GM18519 (cell line): ENCODE data around the gene RAB7B.

Experiments used
- ATAC-seq: cut with Tn5 transposase; IDR thresholded peaks from one replicate; pipeline ENCODE4 v1.9.1; 2021; ENCODE audit warnings: mild to moderate bottlenecking, moderate library complexity; ENCODE audit not compliant: unreplicated experiment, low FRiP score

RAB7B gene

GRCh38 chr1:205976708-205977401 lies 26.3 kb downstream of the RAB7B start:
- ATAC-seq: no peak

- no peak for ATAC-seq
Observed at GRCh38 chr1:205976036-205976435, 27.2 kb downstream of the RAB7B start.

DNA sequence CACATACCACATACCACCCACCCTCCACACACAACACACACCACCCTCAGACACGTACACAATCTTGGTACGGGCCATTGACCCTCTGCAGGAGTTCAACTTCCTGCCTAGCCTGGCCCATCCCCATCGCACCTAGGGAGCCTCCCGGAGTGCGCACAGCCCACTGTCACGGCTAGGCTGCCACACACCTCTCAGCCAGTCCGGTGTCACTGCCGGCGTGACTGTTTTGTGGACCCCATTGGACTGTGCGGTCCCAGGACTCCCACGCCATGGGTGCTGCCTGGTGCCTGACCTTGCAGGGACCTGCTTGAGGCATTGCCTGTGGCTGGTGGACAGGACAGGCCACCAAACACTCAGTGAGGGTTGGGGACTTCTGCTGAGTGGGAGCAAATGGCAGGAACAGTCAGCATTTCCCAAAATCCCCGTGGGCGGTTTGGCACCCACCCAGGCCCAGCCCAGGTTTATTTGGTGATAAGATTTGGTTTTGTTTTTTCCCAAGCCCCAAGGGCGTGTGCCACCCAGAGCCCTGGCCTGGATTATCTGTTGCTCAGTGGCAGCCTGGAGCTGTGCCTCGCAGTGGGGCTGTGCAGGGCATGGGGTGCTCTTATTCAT lies 27.7 kb downstream of the RAB7B start:
- no peak for ATAC-seq

DNA sequence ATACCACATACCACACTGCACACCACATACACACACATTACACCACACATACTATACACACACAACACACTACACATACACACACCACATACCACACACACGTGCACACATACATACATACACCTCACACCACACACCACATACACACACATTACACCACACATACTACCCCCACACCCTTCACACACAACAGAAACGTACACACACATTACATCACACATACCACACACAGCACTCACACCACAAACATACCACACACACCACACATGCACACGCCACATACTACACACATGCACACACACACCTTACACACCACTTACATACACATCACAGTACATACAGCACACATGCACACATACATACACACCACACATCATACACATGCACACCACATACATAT lies 28.5 kb downstream of the RAB7B start:
- ATAC-seq: no peak

GRCh38 chr1:205973377-205974232 lies 29.6 kb downstream of the RAB7B start:
- ATAC-seq: no peak

DNA sequence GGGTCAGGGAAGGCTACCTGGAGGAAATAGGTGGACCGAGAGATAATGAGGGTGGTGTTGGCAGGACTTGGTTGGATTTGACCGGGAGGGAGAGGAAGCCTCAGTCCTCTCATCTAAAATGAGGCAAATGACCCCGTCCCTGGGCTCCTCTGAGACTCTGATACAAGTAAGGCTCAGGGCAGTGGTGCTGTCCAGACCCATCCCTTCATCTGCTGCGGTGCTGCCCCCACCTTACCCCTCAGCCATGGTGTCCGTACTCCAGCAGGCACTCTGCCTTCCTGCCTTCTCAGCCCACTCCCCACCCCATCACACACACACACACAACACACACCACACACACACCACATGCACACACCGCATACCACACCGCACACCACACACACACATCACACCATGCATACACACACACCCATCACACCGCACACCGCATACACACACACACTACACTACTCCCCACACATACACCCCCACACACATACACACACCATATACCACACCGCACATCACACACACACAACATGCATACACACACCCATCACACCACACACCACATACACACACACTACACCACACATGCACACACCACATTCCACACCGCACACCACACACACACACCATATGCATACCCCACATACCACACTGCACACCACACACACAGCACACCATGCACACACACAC lies 30.6 kb downstream of the RAB7B start:
- ATAC-seq: no peak

GRCh38 chr1:205972081-205972480 lies 31.1 kb downstream of the RAB7B start:
- ATAC-seq: no peak

DNA sequence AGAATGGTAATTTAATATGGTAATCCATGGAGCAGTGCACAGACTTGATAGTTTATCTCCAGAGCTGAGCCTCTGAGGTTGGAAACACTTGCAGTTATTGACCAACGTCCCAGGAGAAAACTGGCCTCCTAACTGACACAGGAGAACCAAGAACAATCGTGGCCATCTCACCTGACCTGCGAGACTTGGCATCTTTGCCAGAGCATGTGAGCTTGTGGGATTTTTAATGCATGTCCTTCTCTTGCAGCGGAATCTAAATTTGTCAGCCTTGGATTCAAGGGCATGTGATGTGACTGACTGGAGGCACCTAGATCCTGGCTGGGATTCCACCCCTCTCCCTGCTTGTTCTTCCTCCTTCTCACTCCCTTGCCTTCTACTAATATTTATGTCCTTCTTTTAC lies 32.1 kb downstream of the RAB7B start:
- ATAC-seq: no peak

DNA sequence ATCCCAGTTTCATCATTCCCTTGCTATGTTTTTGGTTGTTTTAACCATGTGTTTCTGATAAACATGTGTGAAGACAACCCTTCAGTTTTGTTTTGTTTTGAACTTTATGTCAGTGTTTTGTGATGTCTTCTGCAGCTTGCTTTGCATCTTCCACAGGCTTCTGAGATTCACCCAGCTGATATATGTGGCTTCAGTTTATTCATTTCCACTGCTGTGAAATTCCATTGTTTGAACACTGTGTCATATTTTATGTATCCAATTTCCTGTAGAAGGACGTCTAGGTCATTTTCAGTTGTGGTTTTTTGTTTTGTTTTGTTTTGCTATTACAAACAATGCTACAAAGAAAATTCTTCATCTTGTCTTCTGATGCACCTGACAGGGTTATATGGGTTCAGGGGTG lies 32.7 kb downstream of the RAB7B start:
- ATAC-seq: no peak

GRCh38 chr1:205969229-205969628 lies 34.0 kb downstream of the RAB7B start:
- no peak for ATAC-seq

GRCh38 chr1:205967554-205968335 lies 35.5 kb downstream of the RAB7B start:
- ATAC-seq: no peak

DNA sequence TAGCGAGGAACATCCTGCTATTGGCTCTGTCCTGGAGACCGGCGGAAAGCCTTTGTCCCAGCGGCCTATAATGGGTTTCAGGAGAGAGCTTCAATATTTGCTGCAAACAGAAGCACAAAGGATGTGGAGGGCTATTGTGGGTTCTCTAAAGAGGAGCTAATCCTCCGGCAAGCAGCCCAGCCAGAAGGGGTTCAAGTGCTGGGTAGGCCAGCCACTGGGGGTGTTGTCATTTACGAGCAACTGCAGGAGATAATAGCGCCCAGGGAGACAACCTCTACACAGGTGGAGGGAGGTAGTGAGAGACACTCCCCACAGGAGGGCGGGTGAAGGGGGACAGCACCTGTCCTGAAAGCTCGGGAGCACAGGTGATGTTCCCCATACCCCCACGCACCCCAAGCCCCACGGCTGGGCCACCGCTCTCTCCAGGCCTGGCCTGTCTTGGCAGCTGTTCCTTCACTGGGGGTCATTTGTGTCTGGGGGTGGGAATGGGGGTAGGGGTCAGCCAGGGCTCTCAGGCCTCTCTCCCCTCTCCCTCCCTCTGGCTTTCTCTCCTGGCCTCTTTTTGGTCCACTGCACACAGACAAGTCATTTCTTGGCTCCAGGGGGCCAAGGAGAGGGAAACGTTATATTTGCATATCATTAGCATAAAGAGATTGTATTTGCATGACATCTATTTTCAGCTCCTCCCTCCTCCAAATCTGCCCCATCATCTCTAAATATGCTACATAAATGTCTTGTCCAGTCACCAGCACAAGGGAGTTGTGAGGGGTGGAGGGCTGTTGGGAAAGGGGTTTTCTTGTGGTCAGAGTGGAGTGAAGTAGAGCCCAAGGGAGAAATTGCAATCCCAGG lies 37.9 kb downstream of the RAB7B start:
- ATAC-seq: no peak

DNA sequence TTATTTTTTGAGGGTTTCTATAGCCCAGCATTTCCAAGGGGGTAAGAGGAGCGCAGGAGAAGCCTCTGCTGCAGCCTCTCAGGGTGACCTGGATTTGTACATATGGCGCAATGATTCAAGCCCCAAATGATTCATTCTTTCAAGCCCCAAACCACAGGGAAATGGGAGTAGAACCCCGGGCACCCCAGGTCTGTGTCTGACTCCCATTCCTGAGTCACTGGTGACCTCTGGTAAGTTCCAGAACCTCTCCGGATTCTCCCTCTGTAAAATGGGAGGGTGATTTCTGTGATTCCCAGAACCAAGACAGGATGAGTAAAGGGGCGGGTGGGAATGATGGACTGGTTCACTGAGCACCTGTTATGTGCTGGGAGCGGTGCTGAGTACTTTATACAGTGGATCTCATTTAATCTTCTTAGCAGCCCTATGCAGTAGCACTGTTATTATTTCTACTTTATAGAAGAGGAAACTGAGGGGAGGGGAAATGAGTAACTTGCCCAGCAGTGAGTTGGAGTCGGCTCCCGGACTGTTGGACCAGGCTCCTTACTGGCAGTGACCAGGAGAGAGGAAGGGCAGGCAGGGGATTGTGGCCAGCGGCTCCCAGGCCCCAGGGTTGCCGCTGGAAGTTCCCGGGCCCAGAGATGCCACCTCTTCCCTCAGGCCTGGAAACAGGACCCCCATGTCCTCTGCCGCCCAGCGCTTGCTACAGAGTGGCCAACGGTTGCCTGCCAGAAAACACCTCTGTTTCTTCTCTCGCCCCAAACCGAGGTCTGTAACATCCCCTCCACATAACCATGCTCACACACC lies 39.6 kb downstream of the RAB7B start:
- ATAC-seq: no peak

GRCh38 chr1:205962821-205963221 lies 40.4 kb downstream of the RAB7B start:
- ATAC-seq: no peak

GRCh38 chr1:205961991-205962820 lies 41.0 kb downstream of the RAB7B start:
- no peak for ATAC-seq

DNA sequence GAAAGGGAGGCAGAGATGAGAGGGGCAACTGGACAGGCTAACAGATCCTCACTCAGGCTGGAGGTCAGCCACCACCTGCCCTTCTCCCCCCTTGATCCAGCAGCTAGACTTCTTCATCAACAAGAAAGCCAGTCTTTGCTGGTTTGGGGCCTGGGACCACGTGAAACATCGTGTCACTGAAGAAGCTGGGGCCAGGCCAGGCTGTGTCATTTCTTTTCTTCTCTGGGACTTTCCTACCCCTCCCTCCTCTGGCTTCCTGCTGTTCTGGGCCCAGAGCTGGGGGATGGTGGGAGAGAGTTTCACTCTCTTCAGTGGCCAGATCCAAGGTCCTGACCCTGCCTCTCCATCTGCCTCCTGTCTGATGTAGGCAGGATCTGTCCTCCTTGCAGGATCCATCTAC lies 41.8 kb downstream of the RAB7B start:
- no peak for ATAC-seq

DNA sequence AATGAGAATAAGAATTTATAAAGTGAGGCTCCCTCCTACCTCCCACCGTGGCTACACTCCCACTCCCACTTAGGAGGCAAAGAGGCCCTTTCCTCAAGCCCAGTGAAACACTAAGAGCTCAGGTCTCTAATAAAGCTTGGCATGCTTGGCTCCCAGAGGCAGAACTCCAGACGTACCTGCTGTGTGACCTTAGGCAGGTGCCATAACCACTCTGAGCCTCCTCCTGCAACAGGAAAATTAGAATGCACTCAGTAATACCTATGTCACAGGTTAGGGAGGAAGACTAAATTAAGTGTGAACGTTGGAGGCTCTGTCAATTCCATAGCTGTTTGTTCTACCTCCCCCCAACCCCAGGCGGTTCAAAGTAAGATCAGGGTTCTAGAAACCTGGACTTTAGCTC lies 43.4 kb downstream of the RAB7B start:
- no peak for ATAC-seq

- no peak for ATAC-seq
Observed at GRCh38 chr1:205955499-205955898, 47.7 kb downstream of the RAB7B start.
